GM18873 (cell line): ENCODE measurements around the gene MAST4.

Source experiments
- ATAC-seq: cut with Tn5 transposase; IDR thresholded peaks from one replicate; pipeline ENCODE4 v1.9.1; 2021; ENCODE audit warnings: mild to moderate bottlenecking, moderate library complexity, moderate number of reproducible peaks; ENCODE audit not compliant: unreplicated experiment, low FRiP score

Gene MAST4

DNA sequence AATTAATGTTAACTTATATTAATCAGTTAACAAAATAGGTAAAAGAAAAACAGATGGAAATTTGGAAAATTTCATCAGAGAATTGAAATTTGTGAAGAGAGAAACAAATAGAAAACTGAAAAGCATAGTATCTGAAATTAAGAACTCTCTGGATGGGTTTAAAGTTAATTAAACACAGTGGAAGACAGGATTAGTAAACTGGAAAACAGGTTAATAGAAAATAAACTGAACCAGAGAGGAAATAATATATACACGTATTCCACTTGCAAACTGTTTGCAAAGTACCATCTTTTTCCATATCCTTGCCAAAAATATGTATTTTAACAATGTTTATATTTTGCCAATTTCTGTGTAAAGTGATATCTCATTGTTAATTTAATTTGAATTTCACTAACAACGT lies 342.9 kb downstream of the MAST4 start:
- ATAC-seq = no peak

DNA sequence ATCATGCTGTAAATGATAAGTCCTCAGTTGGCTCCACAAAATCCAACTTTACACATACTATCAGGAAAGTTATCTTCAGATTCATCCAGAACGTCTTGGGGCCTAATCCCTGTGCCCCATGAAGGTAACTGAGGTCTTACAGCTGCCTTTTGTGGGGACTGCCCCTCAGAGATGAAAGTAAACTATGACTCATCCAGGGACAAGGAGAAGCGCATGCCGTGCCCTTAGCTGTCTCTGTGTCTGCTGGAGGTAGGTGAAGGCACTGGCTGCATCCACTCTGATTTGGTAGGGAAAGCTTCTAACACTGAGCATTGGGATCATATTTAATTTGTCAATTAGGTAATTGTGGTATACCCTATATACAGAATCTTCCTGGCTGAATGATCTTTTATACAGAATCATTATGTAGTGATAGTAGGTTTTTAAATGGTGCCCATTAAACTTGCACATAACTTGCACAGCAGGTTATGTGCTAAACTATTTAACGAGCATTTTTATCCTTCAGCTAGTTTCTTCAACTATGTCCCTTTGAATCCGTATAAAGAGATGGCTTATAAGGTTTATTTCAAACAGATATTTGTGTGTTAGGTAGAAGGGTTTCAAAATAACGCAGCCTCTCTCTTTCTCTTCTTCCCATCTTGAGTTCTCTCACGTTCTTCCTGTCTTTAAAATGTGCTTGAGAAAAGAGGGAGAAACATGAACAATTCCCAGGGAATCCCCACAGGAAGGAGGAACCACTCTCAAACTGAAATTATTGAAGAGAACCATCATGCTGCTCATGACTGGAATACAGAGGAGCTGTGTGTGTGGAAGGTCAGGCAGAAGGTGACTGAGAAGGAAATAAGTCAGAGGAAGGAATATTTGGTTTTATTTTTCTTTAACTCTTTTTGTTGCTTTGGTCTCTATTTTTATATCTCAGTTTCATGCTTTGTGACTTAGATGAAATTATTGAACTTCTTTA lies 349.5 kb downstream of the MAST4 start:
- ATAC-seq = peak; percentile 96

DNA sequence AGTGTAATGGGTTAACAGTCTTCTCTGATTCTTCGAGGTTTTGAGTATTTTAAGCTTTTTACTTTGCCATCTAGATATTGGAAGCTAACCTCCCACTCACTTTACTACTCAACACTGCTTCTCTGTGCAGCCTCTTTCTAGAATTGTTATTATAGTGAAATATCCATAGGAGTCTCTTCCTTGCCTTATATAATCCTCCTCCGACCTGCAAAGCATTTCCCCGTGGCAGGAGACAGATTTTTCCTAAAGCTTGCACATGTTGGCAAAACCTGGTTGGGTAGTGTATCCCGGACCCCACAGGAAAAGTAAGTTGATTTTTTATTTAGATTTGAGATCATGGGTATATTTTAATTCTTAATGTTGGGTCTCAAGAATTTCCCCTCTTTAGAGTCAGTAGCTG lies 351.3 kb downstream of the MAST4 start:
- no peak for ATAC-seq

DNA sequence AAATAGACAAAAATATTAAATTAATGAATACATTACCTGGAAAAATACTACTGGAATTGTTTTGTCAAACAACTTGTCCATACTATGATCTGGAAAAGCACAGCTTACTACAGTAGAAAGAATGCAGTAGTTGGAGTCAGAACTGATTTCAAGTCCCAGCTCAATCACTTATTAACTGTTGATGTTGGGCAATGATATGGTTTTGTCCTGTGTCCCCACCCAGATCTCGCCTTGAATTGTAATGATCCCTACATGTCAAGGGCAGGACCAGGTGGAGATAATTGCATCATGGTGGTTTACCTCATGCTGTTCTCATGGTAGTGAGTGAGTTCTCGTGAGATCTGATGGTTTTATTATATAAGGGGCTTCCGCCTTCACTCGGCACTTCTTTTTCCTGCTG lies 352.9 kb downstream of the MAST4 start:
- no peak for ATAC-seq

DNA sequence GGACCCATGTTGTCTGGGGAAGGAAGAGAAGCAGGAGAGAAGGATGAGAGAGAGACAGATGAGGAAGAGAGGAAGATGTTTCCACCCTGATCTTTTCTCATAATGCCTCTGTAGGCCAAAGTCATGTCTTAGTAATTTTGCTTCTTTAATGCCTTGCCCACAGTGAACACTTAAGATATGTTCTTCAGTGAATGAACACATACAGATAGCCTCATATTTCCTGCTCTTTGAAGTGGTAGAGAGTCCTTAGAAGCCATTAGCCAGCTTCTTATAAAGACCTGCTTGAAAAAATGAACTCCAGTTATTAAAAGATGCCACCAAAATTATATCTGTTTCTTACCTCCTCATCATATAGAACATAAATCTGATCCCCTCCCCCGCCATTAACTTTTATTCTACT lies 356.0 kb downstream of the MAST4 start:
- ATAC-seq = no peak

DNA sequence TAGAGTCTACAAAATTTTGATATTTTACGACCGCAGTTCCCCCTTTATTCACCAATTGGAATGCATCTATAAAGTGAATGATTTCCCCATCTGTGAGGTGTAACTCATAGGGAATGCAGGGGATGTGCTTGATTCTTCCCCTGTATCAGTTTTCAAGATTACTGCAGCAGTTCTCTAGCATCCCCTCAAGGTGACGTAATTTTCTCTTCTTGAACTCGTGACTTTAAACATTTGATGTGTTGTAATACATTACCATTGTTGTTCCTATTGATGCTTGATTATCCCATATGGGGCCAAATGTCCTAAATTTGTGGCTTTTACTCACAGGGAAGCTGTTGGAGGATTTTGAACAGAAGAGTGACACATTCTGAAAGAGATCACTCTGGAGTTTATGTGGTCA lies 360.2 kb downstream of the MAST4 start:
- no peak for ATAC-seq

DNA sequence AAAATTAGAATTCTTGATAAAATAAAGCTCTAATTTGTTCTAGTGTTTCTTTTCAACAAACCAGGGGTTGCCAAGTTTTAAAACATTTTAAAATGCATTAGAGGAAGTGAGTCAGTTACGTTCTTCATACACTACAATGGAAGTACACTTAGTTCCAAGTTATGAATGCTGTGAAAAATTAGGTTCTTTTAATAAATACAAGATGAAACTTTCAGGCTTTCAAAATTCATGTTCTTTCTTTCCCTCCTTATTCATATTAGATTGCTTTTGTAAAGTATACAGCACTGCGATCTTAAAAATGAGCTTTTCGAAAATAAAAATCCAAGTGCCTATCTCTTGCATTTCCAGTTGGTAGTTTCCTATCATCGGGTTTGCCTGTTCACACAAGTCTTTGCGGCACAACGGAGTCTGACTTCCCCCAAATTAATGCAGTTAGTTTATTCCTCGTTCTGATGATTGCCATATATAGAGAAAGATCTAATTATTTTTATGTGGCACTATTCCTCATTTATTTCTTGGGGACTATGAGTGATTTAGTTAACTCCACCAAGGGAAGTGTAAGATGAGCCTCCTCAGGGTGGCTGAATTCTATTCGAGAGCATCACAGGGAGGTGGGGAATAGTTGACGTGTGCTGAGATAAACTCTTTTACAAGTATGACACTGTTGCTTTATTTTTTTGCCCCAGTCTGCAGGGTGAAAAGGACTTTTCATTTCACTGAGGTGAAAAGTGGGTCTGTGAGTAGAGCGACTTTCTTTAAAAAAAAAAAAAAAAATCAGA lies 362.2 kb downstream of the MAST4 start:
- no peak for ATAC-seq

DNA sequence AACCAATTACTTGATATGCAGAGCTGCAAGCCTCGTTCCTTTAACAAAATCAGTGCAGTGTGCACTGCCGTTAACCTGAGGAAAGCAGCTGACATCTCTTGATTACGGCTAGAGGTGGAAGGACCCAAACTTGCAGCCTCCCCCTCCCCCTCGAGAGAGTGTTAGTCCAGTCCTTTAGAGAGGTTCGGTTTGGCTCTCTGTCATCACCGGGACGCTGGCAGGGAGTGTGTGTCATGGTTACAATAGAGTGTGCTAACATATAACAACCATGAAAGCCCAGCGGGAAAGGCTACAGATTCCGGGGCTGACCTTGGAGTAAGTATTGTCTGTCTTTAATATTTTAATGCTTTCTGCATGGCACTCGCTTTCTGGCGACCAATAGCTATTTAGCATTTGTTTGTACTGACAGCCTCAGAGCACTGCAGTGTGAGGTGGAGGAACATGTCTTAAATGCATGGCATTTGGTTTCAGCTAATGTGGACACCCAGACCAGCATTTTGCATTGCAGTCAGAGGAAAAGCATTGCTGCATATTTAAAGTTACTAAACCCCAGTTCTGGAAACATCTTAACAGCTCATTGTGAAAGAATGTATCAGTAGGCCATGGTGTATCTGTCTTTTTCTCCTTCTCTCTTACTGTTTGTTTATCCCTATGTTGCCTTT lies 362.9 kb downstream of the MAST4 start:
- no peak for ATAC-seq

DNA sequence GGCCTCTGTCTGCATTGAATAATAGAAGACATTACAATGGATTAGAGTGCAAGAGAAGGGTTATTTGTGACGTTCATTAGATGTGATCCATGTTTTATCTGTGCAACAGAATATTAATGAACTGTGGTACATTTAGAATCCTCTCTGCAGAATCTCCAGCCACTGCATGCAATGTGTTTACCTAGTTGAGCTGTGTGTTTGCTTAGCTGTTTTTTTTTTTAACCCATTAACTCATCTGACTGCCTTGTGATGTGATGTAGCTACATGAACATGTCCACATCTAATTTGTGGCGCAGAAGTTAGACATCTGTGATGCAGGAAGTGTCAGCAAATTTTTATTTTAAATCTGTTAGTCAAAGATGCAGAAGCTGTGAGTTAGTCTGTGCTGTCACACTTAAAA lies 363.5 kb downstream of the MAST4 start:
- ATAC-seq = no peak

DNA sequence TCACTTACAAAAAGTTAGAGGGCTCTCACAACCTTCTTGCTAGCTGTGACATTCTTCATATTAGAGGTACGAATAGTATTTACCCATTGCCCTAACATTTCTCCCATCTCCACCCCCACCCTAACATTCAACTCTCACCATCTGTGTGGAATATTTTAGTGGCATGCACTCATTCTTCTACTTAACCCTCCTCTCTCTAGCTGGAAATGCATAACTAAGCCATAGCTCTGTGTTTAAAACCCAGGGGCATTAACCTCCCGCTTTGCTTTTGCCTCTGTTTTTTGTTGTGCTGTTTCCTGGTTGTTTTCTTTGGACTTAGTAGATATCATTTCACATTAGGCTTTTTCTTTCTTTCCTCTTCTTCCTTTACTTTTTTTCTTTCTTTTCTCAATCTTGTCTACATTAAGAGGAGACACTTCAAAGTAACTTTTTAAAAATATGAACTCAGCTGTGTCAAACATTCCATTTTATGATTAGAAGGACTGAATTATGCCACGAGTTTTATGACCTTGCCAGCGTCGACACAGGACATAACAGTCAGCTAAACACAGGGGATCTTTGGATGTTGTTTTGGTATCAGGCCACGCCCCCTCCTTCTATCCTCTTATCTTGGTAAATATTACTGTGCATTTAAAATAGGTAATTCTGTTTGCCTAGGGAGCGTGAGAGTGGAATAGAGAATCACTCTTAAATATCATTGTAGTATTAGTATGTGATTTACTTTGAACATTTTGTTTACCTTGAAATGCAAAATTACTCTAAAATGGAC lies 364.4 kb downstream of the MAST4 start:
- no peak for ATAC-seq

DNA sequence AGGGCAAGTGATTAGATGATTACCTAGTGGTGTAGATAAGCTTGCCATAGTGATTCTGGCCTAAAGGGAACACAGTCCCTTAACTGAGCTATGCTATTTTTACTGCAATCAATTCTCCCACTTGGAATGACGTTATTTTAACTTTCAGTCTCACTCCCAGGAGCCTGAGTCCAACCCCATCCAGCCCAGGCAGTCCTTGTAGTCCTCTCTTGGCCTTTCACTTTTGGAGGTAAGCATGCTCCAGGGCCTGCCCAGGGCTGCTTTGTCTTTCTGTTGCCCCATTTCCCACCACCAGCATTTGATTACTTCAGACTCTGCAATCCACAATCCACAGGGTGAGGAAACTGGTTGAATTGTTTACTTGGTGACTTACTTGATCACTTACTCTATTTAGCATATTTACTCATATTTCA lies 367.4 kb downstream of the MAST4 start:
- no peak for ATAC-seq

DNA sequence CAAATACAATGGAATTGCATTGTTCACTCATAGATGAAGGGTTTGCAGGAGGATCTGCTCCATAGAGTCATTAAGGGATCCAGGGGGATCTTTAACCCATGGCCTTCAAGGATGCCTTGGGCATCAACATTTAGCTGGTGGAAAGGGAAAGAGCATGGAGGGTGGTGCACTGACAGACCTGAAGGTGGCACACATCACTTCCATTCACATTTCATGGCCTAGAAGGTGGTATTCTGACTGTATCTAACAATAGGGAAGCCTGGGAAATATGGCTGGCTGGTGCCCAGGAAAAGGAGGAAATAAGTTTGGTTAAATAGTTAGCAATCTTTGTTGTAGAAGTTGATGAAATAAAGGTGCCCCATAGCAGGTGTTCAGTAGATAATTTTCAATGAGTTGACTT lies 370.2 kb downstream of the MAST4 start:
- ATAC-seq = no peak

DNA sequence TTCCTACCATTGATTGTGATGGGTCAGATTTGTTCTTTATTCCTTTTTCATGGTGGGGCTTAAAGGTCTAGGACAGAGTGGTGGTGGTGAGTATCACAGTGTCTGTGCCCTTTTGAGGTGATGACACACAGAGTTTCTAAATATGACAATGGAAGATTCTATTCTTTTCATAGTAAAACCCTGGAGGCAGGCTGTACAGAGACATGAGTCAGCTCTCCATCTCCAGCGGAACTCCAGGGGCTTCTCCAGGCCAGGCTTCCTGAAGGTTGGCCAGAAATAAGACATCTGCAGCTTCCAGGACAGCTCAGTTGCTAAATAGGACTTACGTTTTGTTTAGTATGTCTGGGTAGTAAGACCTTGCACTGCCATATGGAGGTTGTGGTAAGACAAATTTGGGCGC lies 370.9 kb downstream of the MAST4 start:
- no peak for ATAC-seq

DNA sequence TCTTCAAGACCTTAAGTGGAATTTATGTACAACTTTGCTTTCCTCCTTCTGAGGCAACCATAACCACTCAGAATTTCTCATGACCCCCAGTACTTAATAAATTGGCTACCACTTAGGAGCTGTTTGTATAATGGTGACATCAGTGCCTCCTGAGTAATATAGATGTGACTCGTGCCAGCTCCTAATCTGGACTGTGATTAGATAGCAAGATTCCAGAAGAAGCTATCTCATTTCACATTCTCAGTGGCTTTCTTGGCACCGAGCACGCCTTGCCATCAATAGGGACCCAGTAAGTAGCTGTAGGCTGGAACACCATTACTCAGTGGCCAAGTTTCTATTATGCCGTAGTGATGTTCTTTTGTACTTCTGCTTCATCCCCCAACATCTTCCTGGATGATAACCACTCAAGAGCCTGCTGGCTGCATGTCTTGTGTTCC lies 371.7 kb downstream of the MAST4 start:
- no peak for ATAC-seq

DNA sequence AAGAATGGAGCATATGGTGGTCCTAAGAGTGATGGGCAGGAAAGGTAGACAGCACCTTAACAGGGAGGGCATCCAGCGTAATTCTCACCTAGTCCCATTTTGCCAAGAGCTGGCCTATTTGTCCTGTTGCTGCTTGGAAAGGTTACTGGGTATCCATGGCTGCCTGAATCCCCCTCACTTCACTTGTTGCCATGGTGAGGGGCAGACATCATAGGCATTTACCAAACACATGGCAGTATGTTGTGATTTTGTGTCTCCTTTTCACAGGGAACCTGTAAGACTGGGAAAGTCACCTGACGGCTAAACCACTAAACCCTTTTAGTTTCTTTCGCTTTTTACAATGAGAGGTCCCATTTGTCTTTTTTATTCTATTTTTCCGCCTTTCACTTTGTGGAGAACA lies 373.3 kb downstream of the MAST4 start:
- no peak for ATAC-seq

DNA sequence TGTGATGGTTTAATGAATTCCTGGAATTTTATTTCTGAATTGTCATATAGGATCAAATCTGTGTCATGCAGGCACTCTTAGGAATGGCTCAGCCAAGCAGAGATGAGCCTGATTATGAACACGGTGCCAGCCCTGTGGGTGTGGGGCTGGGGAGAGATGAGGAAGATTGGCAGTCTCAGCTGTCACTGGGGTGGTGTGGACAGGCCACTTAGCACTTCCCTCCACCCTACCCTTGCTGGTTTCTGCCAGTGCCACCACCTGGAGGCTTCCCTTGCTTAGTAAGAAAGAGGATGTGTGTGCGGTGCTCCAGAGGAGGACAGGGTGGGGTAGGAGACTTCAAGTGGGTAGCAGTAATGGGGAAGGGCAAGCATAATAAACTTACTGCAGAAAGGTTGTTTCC lies 373.8 kb downstream of the MAST4 start:
- no peak for ATAC-seq

DNA sequence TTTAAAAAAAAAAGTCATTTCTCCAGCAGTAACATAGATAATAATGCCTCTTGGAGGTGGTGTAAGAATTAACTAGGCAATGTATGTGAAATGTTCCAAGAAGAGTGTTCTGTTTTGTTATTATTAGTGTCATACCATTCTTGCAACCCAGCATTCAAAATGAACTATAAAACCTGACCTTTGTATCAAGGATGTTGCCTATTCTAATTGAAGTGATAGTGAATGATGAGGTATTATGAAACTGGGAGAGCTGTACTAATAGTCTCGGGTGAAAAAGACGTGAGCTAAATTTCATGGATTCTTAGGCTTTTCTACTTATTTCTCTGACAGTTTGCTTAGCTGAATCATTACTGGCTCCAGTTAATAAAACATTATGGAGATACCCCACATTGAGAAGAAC lies 375.8 kb downstream of the MAST4 start:
- ATAC-seq = no peak

DNA sequence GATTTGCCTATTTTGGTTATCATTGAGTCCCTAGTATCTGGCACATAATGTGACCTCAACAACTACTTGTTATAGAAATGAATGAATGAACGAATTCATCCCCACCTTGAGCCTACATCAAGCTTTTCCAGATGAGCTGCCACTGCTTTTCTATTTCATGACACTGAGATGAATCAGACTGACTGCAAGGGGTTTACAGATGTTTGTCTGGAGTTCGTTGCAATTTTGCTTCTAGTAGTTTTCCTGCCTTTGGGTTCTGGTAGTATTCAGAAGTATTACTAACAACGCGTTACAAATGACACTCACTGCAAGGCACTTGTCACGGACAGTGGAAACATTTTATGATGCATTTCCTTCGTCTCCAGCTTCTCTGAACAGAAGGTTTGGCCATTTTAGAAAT lies 378.1 kb downstream of the MAST4 start:
- ATAC-seq = no peak

DNA sequence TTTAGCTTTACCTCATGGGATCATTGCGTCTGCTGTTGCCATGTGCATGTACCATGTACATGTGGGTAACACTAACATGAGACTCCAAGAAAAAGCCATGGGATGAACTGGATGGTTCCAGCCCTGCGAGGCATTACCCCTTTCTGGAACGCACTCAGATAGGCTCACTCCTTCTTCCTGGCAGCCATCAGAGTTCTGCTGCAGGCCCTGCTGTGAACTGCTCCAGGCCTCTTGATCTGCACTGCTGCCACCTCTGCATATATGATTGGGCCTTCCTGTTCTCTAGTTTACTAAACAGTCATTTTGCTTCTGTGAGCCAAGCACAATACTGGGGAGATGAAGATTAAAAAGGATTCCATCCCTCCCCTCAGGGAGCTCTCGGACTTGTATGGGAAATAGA lies 379.9 kb downstream of the MAST4 start:
- no peak for ATAC-seq

DNA sequence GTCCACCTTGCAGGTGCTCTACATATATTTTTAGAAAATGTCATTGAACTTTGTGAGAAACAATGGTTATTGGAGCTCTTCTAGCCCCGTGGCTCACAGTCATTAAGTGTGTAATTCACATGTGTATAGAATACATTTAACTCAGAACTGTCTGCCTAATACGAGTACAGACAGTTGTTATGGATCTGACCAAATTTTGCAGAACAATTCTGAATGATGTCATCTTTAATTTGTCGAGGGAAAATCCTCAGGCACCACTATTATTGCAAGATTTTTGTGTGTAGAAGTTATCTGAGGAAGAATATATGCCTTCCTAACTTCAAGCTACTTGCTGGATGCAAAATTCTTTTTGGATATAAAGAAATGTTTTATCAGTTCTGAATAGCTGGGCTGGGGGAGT lies 383.5 kb downstream of the MAST4 start:
- no peak for ATAC-seq
